Ovary (tissue), 3 donors: ENCODE results near the gene DPYSL4.

Experiments used
- CTCF ChIP-seq, 3 donors: fragments of 450-650 bp in 2 of 3; fragments of 200-600 bp in 1 of 3; IDR thresholded peaks; one replicate each; pipeline versions ENCODE4 v1.5.1 to v1.8.0; 2016 to 2022; ENCODE audit warnings: antibody characterized with exemption in 3 of 3, mild to moderate bottlenecking in 1 of 3
- EP300 ChIP-seq: sonication (generic); formaldehyde crosslinking; IDR thresholded peaks from one replicate; pipeline ENCODE4 v1.6.1; 2017; ENCODE audit warnings: antibody characterized with exemption
- POLR2A ChIP-seq: fragments of 450-650 bp; IDR thresholded peaks from one replicate; pipeline ENCODE4 v1.6.1; 2017; ENCODE audit warnings: antibody characterized with exemption, mild to moderate bottlenecking, moderate library complexity
- donor health status: DM: no; HTN: no; CAD: no.

DNA sequence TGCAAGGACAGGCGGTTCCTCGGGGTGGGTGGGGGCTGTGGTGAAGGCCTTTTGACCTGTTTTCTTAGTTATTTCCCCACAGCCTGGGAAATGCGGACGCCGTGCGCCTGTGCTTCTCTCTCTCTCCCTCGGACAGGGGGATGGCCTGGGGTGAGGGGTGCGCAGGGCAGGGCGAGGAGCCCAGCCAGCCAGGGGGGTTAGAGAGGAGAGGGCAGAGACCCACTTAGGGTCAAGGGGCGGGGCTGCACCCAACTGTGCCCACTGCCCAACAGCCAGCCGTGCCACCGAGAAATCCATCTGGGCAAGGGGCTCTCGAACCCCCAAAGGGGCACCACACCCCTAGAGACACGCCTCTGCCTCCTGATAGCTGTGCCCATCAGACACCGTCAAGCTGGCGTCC lies 53.8 kb downstream of the DPYSL4 start:
- TF ChIP-seq POLR2A (no peak), CTCF (IDR thresholded peaks at IDR 0.05) (no peak), EP300 (no peak)
